Progenitor cell of endocrine pancreas (in vitro differentiated cells): ENCODE data around the gene LONP2. TPM values are rescaled to one million over a fixed set of nuclear protein-coding genes. Genes with fewer than 3 reads are reported as not detected.

Experiments used
- DNase-seq: peaks from one replicate; pipeline ENCODE4 v3.0.0; 2021; ENCODE audit warnings: low spot score; ENCODE audit not compliant: unreplicated experiment
- H3K27ac Mint-ChIP-seq: 2 replicates; pipeline ENCODE4 v1.8.0; 2021; ENCODE audit warnings: mild to moderate bottlenecking, moderate library complexity, mixed read lengths
- H3K27me3 Mint-ChIP-seq: 2 replicates; pipeline ENCODE4 v1.8.0; 2021; ENCODE audit warnings: mixed read lengths
- H3K36me3 Mint-ChIP-seq: 2 replicates; pipeline ENCODE4 v1.8.0; 2022; ENCODE audit warnings: mixed read lengths; ENCODE audit not compliant: insufficient read depth
- H3K4me1 Mint-ChIP-seq: 2 replicates; pipeline ENCODE4 v1.8.0; 2021; ENCODE audit warnings: low read depth, mixed read lengths
- H3K4me3 Mint-ChIP-seq: 2 replicates; pipeline ENCODE4 v1.8.0; 2021; ENCODE audit warnings: low read depth, mild to moderate bottlenecking, moderate library complexity, mixed read lengths
- H3K9me3 Mint-ChIP-seq: 2 replicates; pipeline ENCODE4 v1.8.0; 2021; ENCODE audit warnings: low read depth, mixed read lengths
- total RNA-seq: library from RNA; stranded (reverse); gene quantifications from 2 replicates; pipeline ENCODE4 v1.2.1, GENCODE V29; 2021
- TF ChIP-seq, protein P1 (sequence below): fragments of 200-600 bp; sonication (generic); IDR thresholded peaks from one replicate; pipeline ENCODE4 v1.5.0; 2021; ENCODE audit warnings: antibody characterized with exemption, mild to moderate bottlenecking; ENCODE audit not compliant: unreplicated experiment

The LONP2 gene
- total RNA-seq, 1 donor from 2014 or later: 66.4 TPM

DNA sequence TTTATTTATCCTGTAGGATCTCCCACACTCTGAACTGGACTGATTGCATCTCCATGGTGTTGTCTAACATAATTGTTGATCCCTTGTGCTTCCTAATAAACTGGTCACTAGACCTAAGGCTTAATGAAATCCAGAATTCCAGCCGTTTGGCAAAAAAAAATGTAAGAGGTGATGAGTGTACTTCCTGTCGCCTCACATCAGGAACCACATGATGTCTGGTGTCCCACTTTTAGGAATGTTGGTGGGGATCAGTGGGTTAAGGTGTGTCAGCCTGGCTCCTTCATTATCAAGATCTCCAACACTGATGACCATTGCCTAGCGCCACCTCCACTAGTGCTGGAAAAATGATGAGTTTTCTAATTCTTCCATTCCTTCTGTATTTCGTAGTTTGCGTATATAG is 18.6 kb upstream of the LONP2 start:
- Mint-ChIP-seq H3K9me3 (no peaks in the 10 kb centered on the region), H3K27ac (peak overlapping the region; percentile 25), H3K4me3 (no peak overlapping the region), H3K27me3 (peaks cover 38% of the 10 kb centered on the region), H3K4me1 (peaks cover 14% of the 10 kb centered on the region), H3K36me3 (no peaks in the 10 kb centered on the region)
- TF ChIP-seq, protein P1, sequence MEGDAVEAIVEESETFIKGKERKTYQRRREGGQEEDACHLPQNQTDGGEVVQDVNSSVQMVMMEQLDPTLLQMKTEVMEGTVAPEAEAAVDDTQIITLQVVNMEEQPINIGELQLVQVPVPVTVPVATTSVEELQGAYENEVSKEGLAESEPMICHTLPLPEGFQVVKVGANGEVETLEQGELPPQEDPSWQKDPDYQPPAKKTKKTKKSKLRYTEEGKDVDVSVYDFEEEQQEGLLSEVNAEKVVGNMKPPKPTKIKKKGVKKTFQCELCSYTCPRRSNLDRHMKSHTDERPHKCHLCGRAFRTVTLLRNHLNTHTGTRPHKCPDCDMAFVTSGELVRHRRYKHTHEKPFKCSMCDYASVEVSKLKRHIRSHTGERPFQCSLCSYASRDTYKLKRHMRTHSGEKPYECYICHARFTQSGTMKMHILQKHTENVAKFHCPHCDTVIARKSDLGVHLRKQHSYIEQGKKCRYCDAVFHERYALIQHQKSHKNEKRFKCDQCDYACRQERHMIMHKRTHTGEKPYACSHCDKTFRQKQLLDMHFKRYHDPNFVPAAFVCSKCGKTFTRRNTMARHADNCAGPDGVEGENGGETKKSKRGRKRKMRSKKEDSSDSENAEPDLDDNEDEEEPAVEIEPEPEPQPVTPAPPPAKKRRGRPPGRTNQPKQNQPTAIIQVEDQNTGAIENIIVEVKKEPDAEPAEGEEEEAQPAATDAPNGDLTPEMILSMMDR: no peak
- no peak for DNase-seq

DNA sequence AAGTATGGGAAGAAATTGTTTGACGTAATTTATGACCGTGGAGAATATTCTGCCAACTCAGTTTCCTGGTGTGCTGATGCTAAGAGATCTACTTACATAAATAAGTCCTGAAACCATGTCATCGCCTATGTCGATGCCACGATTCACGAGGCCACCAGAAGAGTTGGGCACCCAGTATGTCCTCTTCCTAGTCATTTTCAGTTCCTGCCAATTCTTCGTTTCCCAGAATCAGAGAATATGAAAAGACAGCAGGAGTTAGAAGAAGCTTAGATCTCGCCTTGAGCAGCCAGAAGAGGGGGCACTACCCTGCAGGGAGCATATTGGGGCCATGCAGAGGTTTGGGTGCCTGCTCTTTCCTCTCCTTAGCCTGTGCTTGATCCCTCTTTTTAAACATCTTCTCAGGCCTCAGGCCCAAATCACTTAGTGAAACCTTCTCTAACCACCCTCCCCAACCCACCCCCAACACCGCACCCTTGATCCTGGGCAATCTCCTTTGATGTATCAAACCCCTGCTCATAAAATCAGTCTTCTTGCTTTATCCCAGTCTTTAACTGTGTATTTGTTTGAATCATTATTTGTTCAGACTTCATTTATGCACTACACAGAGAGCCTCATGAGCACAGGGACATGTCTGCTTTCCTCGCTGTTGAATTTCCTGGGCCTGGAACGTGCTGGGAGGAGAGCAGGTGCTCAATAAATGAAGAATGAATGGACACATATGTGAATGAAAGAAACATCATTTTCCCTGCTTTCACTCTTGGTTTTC is 12.2 kb upstream of the LONP2 start:
- Mint-ChIP-seq H3K36me3 (no peaks in the 10 kb centered on the region), H3K9me3 (no peaks in the 10 kb centered on the region), H3K27me3 (peaks cover 13% of the 10 kb centered on the region), H3K4me3 (no peak overlapping the region), H3K27ac (no peak overlapping the region), H3K4me1 (peaks cover 15% of the 10 kb centered on the region)
- TF ChIP-seq, protein P1: peak; percentile 50
- no peak for DNase-seq

DNA sequence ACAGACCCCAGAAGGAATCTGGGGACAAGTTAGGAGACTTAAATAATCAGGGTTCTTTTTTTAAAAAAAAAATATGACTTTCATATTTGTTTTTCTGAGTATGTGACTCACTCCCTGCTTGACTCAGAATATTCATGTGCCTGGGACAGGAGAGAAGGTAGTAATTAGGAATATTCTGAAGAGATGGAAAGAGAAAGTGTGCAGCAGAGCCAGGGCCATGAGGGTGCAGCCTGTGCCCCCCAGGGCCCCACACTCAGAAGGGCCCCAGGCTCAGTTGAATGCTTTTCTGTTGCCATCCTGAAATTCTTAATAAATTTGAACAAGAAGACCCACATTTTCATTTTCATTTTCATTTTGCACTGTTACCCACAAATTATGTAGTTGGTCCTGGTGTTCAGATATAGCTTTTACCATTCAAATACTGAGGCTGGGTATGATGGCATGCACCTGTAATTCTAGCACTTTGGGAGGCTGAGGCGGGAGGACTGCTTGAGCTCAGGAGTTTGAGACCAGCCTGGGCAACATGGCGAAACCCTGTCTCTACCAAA is 11.5 kb upstream of the LONP2 start:
- Mint-ChIP-seq H3K27me3 (peaks cover 13% of the 10 kb centered on the region), H3K4me1 (peaks cover 15% of the 10 kb centered on the region), H3K27ac (no peak overlapping the region), H3K36me3 (no peaks in the 10 kb centered on the region), H3K4me3 (no peak overlapping the region), H3K9me3 (no peaks in the 10 kb centered on the region)
- TF ChIP-seq, protein P1: no peak
- no peak for DNase-seq

DNA sequence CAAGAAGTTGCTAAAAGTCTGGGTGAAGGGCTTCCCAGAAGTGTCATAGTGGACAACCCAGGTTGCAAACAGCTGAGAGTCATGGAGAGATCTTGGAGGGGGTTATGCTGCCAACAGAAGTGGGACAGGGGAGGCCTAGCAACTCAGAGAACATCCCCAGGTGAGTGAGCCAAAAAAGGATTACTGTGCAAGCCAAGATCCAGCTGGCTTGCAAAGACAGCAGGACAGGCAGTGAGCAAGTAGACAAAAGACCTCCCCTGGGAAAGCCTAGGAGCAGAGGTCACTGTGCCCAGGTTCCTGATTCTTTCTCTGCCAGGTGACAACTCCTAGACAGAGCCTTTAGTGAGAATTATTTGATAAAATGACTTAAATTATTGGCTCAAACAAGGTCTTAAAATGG is 9.5 kb upstream of the LONP2 start:
- no peak overlapping the region for H3K27ac Mint-ChIP-seq
- DNase-seq: no peak
- no peaks in the 10 kb centered on the region for H3K36me3 Mint-ChIP-seq
- H3K4me3 Mint-ChIP-seq: no peak overlapping the region
- peaks cover 13% of the 10 kb centered on the region for H3K27me3 Mint-ChIP-seq
- H3K9me3 Mint-ChIP-seq: peaks cover under 1% of the 10 kb centered on the region
- TF ChIP-seq, protein P1: no peak
- peaks cover 11% of the 10 kb centered on the region for H3K4me1 Mint-ChIP-seq

DNA sequence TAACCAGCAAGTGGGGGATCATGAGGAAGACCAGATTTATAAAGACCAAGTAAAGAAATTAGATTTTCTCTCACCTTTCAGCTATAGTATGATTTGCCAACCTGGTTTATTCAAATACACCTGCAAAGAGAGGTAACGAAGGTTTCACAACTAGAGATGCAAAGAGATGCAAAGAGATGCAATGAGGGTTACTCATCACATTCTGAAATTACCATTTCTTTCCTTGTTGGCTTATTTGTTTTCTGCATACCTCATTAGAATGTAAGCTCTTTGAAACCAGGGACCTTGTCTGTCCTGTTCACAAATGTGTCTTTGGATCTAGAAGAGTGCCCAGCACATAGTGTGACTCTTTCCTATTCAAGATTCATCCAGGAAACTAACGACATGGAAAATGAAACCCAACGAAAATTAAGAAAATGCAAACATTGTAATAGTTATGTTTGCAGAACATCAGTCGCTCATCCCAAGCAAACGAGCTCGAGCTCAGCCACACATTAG is 9.0 kb upstream of the LONP2 start:
- Mint-ChIP-seq H3K9me3 (peaks cover 5% of the 10 kb centered on the region), H3K27ac (no peak overlapping the region), H3K4me1 (peaks cover 6% of the 10 kb centered on the region), H3K36me3 (no peaks in the 10 kb centered on the region), H3K27me3 (peaks cover 13% of the 10 kb centered on the region), H3K4me3 (no peak overlapping the region)
- TF ChIP-seq, protein P1: no peak
- DNase-seq: no peak
